ENCODE results near the gene IL2.

Gene IL2

DNA sequence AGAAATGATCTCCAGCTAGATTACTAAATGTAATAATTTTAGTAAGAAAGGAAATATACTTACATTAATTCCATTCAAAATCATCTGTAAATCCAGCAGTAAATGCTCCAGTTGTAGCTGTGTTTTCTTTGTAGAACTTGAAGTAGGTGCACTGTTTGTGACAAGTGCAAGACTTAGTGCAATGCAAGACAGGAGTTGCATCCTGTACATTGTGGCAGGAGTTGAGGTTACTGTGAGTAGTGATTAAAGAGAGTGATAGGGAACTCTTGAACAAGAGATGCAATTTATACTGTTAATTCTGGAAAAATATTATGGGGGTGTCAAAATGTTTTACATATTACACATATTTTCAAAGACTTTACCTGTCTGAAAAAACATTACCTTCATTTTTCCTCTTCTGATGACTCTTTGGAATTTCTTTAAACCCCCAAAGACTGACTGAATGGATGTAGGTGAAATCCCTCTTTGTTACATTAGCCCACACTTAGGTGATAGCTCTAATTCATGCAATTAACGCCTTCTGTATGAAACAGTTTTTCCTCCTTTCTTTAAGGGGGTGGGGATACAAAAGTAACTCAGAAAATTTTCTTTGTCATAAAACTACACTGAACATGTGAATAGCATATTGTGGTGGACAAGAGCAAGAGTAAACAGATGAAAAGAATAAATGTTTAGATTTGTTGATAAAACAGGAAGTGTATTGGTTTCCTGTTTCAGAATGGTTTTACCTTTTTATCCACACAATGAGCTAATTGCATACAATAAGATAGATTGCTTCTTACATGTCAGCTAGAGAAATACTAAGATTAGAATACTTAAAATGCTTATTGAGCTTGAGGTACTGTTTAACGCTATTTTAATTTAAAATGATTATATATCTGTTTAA, at the start of gene IL2:
IL2 (minus strand) TSS at position 495 of the 886 bp plus-strand sequence; CDS start at position 210, 285 bp downstream.
- no peak for DNase-seq

DNA sequence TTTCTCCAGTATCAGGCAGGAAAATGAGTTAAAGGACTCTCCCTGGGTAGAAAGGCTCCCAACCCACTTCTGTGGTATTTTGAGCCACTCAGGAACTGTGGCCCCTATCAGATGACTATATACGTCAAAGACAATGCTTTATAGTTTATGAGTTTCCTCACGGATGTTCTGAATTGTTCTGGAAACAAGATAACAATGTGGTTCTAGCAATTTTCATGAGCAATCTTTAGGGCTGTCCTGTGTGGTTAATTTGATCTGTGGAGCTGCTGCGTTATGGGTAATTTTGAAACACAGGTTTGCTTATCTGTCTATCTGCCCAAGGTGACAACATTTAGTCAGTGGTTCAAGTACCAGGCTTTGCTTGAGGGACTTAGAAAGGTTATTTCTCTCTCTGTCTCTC, 46.7 kb upstream of the IL2 start:
- no peak for DNase-seq

DNA sequence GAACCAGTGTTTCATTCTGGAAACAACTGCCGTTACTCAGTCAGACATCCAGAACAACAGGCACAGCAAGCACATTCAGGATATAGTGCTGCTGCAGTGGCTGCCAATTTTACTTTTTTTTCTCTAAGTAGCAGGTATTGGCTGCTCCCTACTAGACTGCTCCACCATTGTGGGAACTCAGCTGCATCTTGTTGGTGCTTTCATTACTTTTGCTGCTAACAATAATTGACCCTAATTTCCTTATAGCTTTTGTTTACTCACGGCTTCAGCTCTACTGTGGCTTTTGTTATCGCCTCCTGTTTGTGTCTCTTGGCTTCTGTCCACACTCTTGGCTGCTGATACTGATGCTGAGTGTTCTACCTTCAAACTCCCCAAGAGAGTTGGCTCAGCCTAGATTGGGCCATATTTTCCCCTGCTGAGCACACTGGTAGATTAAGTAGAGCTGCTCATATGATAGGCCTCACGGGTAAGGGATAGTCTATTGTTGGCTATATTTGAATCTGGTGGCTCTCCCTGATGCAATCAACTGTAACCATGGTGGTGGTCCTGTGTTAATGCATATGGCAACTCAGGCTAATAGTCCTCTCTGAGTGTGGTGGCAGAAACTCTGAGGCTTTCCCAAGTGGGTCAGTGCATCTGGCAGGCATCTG, 44.5 kb upstream of the IL2 start:
- DNase-seq: peak; percentile 92

DNA sequence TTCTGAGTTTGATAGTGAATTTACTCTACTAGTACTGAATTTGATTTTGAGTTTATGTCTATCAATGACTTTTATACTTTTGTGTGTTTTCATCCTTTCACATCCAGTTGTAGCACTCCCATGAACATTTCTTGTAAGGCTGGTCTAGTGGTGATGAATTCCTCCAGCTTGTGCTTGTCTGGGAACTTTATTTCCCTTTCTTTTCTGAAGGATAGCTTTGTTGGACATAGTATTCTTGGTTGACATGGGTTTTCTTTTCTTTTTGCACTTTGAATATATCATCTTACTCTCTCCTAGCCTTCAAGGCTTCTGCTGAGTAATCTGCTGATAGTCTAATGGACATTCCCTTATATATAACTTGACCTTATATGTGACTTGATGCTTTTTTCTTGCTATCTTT, 32.5 kb upstream of the IL2 start:
- no peak for DNase-seq

DNA sequence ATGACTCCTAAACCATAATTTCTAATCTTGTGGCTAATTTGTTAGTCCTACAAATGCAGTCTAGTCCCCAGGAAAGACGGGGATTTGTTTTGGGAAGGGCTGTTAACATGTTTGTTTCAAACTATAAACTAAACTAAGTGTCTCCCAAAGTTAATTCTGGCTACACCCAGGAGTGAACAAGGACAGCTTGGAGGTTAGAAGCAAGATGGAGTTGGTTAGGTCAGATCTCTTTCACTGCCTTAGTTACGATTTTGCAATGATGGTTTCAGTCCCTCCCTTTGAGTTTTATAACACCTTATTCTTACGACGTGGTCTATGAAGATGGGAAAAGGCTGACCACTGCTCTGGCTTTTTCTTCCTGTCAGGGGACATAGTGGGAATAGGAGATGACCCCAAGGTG, 27.0 kb upstream of the IL2 start:
- no peak for DNase-seq

DNA sequence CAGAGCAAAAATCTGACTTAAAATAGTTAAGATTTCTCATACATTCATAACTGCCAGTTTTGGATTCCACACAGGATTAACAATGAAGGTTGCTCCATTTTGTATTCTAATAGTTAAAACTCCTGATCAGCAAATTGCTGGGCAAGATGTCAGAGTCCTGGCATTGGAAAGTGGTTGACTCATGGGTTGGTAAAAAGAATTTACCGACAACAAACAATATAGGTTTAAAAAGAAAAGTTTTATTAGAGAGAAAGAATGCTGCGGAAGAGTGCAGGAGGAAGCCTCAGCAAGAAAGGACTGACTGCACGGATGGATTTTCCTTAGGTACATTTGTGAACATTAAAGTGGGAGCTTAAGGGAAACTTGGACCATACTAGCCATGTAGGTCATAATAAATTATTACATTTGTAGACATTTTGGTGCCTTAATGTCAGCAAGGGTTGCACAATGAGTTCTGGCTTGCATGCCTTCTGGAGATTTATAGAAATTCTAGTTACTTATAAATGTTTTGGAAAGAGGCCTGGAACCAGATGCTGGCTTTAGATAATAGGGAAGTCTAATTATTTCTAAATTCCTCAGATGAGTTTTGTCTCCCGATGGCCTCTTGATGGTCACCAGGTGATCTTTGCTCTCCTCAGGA, 25.4 kb upstream of the IL2 start:
- no peak for DNase-seq

DNA sequence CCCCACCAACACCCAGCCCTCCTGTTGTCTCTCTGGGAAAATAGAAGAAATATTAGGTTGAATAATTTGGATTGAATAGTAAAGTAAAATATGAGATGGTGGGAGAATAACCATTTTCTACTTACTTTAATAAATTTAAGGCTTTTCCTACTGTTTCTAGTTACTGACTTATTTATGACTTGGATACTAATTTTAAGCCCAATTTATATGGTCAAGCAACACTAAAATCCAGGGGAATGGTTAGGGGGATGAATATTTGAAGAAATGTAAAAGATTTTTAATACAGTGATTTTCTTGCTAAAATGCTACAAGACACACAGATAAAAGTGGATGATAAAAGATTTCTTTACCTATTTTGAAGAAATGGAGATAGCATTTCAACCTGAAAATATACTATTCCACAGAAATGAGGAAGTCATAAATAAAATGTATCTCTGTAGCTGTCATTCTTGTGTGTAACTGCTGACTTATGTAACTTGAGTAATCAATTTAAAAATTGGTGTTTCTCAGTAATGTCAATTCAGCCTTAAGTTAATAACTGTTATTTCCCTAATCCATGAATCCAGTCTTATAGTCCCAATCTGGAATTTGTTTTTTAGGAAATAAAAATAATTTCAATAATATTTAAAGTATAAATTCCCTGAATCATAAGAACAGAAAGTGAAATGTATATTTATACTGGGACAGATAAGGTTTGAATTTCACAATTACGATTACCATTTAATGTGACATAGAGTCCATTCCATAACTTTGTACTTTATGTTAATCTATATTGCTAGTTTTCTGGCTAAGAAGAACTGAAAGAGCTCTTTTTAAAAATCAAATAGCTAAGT, 24.3 kb upstream of the IL2 start:
- DNase-seq: no peak

DNA sequence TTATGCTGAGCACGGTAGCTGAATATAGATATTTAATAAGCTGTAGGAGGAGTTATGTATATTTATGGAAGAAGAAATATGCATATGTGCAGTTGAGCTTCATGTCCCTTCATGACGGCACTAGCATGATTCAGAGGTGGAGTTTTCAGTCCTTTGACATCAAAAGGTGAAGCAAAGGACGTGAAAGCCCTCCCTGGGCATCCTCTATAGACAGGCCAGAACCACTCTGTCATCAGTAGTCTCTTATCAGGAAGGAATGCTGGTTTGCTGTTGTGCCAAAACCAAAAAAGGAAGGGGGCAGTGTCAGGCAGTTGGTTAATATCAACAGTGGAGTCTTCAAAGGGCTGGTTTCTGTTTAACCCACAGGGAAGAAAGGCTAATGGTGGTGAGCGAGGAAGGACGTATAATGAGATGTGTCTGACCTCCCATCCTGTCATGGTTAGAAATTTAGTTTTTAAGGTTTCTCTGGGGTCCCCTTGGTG, 23.5 kb upstream of the IL2 start:
- no peak for DNase-seq

DNA sequence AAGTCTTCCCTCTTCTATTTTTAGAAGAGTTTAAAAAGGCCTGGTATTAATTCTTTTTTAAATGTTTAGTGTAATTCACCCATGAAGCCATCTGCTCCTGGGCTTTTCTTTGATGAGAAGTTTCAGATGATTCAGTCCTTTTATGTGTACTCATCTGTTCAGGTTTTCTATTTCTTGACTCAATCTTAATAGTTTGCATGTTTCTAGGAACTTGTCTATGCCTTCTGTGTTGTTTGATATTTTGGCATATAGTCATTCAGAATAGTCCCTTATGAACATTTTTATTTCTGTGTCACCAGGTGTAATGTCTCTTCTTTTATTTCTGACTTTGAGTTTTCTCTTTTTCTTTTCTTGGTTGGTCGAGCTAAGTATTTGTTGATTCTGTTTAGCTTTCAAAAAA, 20.2 kb upstream of the IL2 start:
- no peak for DNase-seq

DNA sequence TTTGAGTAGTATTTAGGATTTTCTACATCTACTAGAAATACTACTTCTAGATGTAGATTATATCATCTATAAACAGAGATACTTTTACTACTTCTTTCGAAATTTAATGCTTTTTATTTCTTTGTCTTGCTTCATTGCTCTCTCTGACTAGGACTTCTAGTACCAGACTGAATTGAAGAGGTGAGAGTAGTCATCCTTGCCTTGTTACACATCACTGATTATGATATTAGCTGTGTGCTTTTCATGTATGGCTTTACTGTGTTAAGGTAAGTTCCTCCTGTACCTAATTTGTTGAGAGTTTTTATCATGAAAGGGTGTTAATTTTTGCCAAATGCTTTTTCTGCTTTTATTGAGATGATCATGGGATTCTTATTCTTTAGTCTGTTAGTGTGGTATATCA, 19.6 kb upstream of the IL2 start:
- no peak for DNase-seq

DNA sequence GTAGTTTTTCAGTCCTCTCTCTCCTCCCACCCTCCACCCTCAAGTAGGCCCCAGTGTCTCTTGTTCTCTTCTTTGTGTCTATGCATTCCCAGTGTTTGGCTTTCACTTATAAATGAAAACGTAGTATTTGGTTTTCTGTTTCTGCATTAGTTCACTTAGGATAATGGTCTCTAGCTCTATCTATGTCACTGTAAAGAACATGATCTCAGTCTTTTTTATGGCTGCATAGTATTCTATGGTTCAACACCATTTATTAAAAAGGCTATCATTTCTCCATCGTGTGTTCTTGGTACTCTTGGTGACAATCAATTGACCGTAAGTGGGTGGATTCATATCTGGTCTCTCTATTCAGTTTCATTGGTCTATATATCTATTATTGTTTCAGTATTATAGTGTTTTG, 18.7 kb upstream of the IL2 start:
- no peak for DNase-seq

DNA sequence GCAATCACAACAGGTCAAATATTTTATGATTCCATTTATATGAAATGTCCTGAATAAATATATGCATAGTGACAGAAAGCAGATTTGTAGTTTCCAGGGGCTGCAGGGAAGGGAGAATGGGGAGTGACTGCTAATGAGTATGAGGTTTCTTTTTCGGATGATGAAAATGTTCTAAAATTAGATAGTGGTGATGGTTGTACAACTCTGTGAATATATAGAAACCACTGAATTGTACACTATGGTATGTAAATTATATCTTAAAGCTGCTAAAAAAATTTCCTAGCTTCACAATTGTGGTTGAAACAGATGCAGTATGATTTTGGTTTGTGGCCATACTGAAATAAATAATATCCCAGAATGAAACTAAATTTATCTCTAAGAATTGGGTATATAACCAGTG, 12.9 kb upstream of the IL2 start:
- no peak for DNase-seq

DNA sequence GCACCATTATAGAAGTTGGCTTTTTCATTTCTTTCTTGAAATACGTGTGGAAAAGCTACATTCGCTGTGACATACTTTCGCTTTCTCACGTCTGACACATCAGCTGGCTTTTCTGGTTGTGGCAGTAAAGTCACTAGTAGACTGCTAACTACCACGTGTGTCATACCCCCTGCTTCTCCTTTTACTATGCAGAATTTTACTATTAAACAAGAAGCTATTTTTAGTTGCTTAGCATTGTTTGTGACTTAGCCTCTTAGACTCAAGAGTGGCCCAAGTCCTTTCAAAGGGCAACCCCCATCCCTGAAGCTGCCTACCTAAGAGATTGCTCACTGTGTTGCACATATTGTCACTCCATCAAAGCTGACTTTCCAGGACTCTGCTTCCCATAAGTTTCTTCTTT, 2.1 kb upstream of the IL2 start:
- DNase-seq: no peak

DNA sequence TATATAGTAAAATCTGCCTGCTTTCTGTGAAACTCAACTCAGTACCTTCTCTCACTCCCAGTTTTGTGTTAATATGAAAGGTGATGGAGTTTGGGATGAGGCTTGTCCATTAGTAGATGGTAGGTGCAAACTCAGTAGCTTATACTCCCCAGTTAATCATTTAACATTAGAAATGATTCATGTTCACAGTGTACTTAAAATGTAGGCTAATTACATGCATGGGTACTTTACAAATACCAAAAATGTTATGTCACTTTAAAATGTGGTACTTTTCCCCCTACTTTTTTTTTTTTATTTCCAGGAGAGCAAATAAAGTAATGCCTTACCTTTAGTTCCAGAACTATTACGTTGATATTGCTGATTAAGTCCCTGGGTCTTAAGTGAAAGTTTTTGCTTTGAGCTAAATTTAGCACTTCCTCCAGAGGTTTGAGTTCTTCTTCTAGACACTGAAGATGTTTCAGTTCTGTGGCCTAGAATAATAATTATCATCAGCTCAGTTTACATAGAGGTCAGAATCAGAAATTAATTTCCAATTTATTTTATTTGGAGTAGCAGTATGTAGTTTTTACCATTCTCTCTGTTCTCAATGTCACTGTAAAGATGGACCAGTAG, 3.0 kb downstream of the IL2 start:
- no peak for DNase-seq

DNA sequence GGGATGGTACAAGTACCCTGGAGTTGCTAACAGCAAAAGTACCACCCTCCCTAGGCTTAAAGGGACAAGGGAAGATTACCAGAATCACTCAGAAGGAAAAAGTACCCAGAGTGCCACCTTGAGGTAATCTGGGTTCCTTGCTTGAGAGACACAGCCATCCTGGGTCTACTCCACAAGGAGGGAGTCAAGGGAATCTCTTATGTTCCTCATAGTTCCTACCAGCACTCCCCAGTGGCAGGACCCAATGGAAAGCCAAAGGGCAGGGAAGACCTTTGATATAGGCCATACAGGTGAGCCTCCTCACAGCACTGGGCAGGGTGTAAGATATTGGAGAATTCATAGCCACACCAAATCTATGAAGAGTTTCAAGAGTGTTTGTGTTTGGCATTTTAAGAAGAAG, 5.7 kb downstream of the IL2 start:
- no peak for DNase-seq

DNA sequence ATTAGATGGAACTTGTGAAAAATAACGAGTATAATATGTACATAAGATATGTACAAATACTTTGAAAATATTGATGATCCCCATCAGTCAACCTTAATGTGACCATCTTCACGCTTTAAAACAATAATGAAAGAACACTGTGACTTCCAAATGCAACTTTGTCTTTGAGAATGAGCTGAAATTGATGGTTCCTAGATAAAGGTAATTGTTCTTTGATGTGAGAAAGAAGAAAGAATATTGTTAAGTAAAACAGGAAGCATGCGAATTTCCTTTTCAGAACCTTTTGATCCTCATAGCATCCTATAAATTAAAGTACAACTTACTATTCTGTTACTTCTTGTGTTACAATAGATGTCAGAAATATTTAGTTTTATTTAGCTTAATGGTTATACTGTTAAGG, 22.2 kb downstream of the IL2 start:
- no peak for DNase-seq

DNA sequence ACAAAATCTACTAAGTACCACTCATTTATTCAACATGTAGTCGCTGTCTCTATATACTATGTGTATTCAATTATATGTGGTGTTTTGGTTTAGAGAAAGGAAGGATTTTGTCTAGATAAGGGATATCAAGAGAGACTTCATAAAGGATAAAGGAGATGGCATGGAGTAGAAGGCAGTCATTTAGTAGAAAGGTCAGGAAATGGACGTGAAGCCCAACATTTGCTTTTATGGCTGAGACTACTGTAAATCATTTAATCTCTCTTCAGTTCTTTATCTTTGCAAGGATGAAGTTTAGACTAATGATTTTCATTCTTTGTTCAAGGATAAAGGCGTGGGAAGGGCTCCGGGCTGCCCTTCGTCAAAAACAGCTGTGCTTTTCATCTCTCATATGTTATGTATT, 25.2 kb downstream of the IL2 start:
- DNase-seq: no peak

DNA sequence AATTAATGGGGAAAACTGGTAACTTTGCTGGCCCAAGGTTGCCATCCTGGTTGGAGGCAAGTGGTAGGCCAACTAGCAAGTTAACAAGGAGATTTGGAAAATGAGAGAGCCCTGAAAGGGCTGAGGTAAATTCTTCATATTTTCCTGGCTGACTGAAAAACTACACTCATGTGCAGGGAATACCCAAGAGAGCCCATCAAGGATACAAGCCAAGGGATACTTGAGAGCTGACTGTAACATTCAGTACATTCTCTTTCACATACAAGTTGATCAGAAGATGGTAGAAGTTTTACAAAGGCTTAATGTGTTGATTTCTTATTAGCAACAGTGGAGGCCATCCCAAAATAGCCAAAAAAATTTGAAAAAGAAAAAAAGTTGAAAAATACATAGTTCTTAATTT, 33.3 kb downstream of the IL2 start:
- DNase-seq: no peak

DNA sequence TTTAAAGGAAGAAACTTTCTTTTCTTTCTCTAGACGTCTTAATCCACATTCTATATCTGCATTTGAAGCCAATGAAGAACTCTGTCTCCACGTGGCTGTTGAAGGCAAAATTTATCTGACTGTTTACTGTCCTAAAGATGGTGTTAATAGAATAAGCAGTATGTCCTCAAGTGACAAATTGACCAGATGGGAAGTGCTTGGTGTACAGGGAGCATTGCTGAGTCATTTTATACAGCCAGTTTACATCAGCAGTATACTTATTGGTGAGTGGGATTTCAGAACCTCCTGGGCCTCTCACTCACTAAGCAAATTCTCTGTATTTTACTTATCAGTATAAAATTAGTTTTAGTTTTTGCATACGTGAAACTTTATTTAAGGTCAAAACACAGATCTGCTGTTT, 44.0 kb downstream of the IL2 start:
- DNase-seq: no peak

DNA sequence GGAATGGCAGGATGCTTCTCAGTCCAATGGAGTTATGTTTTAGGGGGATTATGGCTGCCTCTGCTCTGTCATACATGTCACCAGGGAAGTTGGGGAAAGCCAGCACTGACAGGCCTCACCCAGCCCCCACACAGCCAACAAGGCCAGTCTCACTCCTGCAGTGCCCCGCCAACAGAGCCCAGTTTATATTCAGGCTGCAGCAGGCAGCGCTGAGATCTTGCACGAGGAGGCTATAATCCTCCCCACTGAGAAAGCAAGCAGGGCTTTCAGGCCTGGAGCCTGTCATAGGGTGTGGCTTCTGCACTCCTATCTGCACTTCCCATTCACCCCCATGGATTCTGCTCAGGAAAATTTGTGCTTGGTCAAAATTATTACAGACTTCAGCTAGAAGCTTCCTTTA, 52.7 kb downstream of the IL2 start:
- no peak for DNase-seq
